ENCODE measurements around the gene PTPRZ1. TPM values are rescaled to one million over a fixed set of nuclear protein-coding genes. Genes with fewer than 3 reads are reported as not detected.

The PTPRZ1 gene
- total RNA-seq, 4 donors from 2014 or later = 0.75 to 1.1 (median 0.98) TPM; not detected in 1

DNA sequence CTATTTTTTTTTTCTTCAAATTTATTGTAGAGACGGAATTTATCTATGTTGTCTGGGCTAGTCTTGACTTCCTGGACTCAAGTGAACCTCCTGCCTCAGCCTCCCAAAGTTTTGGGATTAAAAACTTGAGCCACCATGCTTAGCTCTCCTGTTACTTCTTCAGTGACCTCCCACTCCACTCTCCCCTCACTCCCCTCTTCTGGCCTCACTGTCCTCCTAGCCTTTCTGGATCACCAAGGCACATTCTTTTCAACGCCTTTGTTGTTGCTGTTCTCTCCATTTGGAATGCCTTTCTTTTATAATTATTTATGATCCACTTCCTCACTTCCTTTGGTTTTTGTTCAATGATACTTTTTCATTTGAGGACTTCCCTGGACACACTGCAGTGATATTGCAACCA lies 17.9 kb downstream of the PTPRZ1 start:
- TF ChIP-seq, protein P1, sequence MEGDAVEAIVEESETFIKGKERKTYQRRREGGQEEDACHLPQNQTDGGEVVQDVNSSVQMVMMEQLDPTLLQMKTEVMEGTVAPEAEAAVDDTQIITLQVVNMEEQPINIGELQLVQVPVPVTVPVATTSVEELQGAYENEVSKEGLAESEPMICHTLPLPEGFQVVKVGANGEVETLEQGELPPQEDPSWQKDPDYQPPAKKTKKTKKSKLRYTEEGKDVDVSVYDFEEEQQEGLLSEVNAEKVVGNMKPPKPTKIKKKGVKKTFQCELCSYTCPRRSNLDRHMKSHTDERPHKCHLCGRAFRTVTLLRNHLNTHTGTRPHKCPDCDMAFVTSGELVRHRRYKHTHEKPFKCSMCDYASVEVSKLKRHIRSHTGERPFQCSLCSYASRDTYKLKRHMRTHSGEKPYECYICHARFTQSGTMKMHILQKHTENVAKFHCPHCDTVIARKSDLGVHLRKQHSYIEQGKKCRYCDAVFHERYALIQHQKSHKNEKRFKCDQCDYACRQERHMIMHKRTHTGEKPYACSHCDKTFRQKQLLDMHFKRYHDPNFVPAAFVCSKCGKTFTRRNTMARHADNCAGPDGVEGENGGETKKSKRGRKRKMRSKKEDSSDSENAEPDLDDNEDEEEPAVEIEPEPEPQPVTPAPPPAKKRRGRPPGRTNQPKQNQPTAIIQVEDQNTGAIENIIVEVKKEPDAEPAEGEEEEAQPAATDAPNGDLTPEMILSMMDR (IDR thresholded peaks at IDR 0.05; ENCODE audit: low read depth) = no peak

DNA sequence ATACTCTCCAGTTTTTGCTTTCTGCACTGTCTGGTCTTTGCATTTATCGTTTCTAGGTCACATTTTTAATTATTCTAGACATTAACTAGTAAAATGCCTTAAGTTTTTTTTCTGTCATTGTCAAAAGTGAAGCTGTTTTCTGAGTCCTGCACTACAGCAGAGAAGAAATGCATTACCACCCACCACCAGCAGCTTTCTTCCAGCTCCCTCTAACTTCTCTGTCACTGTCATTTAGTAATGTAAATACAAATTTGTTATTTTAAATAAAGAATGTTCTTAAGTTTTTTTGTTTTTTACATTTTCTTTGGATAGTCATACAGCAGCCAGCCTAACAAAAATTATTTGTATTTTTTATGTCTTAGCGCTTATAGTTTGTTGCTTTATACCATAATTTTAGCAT lies 18.8 kb downstream of the PTPRZ1 start:
- TF ChIP-seq, protein P1 (IDR thresholded peaks at IDR 0.05; ENCODE audit: low read depth) = no peak

DNA sequence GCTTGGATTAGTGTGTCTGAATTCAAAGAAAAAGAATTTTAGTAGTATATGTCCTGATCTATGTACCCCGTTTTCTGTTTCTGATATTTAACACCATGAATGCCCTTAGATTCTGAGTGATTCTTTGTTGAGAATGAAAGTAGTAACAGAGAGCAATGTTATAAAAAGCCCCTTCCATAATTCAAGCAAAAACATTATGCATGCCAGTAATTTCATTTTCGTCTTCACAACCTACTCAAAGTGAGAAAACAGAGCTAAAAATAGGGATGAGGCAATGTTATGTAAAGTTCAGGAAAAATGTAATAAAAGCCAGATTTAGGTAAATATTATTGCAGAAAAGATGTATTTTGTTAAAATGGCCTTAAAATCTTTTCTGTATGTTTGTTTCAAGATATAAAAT lies 28.1 kb downstream of the PTPRZ1 start:
- TF ChIP-seq, protein P1 (IDR thresholded peaks at IDR 0.05; ENCODE audit: low read depth) = no peak

DNA sequence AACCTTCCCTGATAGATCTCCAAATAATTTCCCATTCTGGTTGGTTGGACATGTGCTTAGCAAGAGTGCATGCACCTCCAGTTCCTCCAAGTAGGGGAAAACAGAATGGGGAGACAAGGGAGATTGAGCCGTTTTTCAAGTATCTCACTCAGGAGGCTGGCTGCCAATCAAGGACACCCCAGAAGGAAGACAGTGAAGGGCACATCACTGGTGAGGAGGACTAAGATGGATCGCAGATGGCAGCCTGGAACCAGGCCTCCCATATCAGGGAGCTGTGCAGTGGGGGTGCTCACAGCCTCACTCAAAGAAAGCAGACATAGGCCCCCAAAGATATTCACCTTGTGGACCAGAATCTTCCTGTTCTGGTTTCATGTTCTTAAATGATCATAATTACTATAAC lies 31.2 kb downstream of the PTPRZ1 start:
- TF ChIP-seq, protein P1 (IDR thresholded peaks at IDR 0.05; ENCODE audit: low read depth) = no peak

DNA sequence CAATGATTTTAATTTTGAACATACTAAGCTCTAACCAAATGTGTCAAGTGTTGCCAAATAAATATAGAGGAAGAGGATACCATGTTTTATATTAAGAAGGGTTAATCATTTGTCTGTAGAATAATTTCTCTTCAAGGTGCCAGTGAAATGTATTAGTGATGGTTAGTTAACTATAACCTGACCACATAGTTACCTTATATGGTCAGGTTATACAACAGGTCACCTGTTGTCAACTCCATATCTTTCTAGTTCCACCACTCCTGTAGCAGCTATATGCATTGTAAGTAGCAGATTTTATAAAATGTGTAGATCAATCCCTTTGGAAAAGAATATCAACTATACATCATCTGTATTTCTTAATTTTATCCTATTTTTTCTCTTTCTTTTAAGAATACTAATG lies 35.1 kb downstream of the PTPRZ1 start:
- TF ChIP-seq, protein P1 (IDR thresholded peaks at IDR 0.05; ENCODE audit: low read depth) = no peak

DNA sequence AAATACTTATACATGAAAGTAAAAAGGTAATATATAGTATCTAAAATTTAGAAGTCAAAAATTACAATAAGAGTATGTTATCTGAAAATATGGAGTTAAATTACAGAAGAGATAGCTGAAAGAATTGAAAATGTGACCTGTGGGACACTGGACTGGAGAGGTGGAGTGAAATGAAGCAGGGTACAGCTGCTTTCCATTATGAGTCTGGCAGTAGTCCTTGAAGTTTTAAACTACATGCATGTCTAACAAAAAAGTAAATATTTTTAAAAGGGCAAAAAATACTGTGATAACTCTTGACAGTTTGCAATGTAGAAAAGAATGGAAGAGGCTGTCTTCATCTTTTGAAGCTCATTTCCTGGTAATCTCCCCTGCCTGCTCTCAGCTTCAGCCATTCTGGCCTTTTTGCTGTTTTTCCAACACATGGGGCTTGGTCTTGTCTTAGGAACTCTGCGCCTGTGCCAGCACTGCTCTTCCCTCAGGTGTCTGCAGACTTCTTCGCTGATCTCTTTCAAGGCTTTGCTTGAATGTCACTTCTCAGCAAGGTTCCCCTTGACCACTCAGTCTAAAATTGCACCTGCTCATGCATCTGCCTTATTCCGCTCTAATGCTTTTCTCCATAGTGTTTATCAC lies 36.9 kb downstream of the PTPRZ1 start:
- TF ChIP-seq, protein P1 (IDR thresholded peaks at IDR 0.05; ENCODE audit: low read depth) = no peak

DNA sequence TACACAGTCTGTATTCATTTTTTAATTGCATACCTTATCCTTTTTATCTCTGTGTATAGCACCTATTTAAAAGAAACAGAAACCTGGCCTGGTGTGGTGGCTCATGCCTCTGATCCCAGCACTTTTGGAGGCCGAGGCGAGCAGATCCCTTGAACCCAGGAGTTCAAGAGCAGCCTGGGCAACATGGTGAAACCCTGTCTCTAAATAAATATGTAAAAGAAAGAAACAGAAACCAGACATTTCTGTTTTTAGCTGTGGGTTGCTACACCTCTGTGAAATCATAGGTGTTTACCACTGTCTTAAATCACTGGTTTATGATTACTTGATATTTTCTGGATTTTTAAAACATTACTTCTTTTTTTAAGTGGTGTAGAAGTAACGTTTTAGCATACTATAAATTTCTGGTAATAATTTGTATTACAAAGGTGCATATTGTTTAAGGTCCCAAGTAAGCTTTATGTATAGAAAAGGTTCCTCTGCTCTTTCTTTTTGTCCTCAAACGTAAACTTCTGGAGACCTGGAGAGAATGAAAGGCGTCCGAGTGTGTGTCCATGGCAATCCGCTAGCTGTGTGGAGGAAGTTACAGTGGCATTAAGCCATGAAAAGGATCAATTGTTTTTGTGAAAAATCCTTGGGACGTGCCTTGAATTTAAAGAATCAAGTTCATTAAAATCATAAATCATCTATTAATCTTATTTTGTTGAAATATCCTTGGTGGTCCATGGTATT lies 41.1 kb downstream of the PTPRZ1 start:
- TF ChIP-seq, protein P1 (IDR thresholded peaks at IDR 0.05; ENCODE audit: low read depth) = no peak
